ENCODE data around the gene LHX3. TPM values are rescaled to one million over a fixed set of nuclear protein-coding genes. Genes with fewer than 3 reads are reported as not detected.

LHX3 gene
- total RNA-seq, 2 experiments from 2014 or later: 0.11 to 0.16 TPM

- intact Hi-C loops (cut with DNase I, micrococcal nuclease): no loop called here
- POLR2A ChIA-PET: no interaction called here
- CTCF ChIA-PET: no interaction called here
- Histone ChIP-seq H3K9me3 (ENCODE audit: control insufficient read depth in 1 of 2, insufficient read depth in 1 of 2, low read length in 2 of 2) (peaks cover 0 to 21% of the 10 kb centered on the region in 2 experiments), H3K27ac (ENCODE audit: low read depth in 1 of 2, low read length in 2 of 2) (no peak overlapping the region), H3K4me1 (ENCODE audit: insufficient read depth, low read length) (no peaks in the 10 kb centered on the region), H3K4me3 (ENCODE audit: low read length) (no peak overlapping the region), H3K36me3 (ENCODE audit: insufficient read depth, low read length) (no peaks in the 10 kb centered on the region), H3K27me3 (ENCODE audit: control insufficient read depth in 1 of 2, insufficient read depth in 2 of 2, low read length in 2 of 2) (peaks cover 0 to 10% of the 10 kb centered on the region in 2 experiments)
- TF ChIP-seq CTCF (IDR thresholded peaks at IDR 0.05): no peak
- DNase-seq (no peak), ATAC-seq (ENCODE audit: poor library complexity) (no peak)
- Mint-ChIP-seq H3K4me1 (ENCODE audit: low read depth) (no peaks in the 10 kb centered on the region), H3K36me3 (ENCODE audit: low read depth) (no peaks in the 10 kb centered on the region), H3K9me3 (no peaks in the 10 kb centered on the region), H3K27ac (no peak overlapping the region), H3K27me3 (peaks cover 13% of the 10 kb centered on the region), H3K4me3 (no peak overlapping the region)
Observed at GRCh38 chr9:136173648-136174290, 31.2 kb downstream of the LHX3 start.

GRCh38 chr9:136172412-136173079, 32.4 kb downstream of the LHX3 start:
- ChIA-PET CTCF (no interaction called here), POLR2A (no interaction called here)
- Histone ChIP-seq H3K27ac (ENCODE audit: low read depth in 1 of 2, low read length in 2 of 2) (no peak overlapping the region), H3K9me3 (ENCODE audit: control insufficient read depth in 1 of 2, insufficient read depth in 1 of 2, low read length in 2 of 2) (peaks cover 0 to 13% of the 10 kb centered on the region in 2 experiments), H3K4me3 (ENCODE audit: low read length) (no peak overlapping the region), H3K36me3 (ENCODE audit: insufficient read depth, low read length) (no peaks in the 10 kb centered on the region), H3K27me3 (ENCODE audit: control insufficient read depth in 1 of 2, insufficient read depth in 2 of 2, low read length in 2 of 2) (peaks cover 0 to 10% of the 10 kb centered on the region in 2 experiments), H3K4me1 (ENCODE audit: insufficient read depth, low read length) (no peaks in the 10 kb centered on the region)
- intact Hi-C loops (cut with DNase I, micrococcal nuclease): no loop called here
- no peak for TF ChIP-seq CTCF (IDR thresholded peaks at IDR 0.05)
- no peak overlapping the region for H3K4me3 Mint-ChIP-seq
- no peak overlapping the region for H3K27ac Mint-ChIP-seq
- ATAC-seq (ENCODE audit: poor library complexity) (no peak), DNase-seq (no peak)
- no peaks in the 10 kb centered on the region for H3K4me1 Mint-ChIP-seq (ENCODE audit: low read depth)
- no peaks in the 10 kb centered on the region for H3K36me3 Mint-ChIP-seq (ENCODE audit: low read depth)
- peaks cover 18% of the 10 kb centered on the region for H3K27me3 Mint-ChIP-seq
- no peaks in the 10 kb centered on the region for H3K9me3 Mint-ChIP-seq

- no peak for DNase-seq
- no peak for ATAC-seq (ENCODE audit: poor library complexity)
- H3K4me1 Mint-ChIP-seq (ENCODE audit: low read depth): no peaks in the 10 kb centered on the region
- Histone ChIP-seq H3K27ac (ENCODE audit: low read depth in 1 of 2, low read length in 2 of 2) (no peak overlapping the region), H3K36me3 (ENCODE audit: insufficient read depth, low read length) (no peaks in the 10 kb centered on the region), H3K4me1 (ENCODE audit: insufficient read depth, low read length) (no peaks in the 10 kb centered on the region), H3K9me3 (ENCODE audit: control insufficient read depth in 1 of 2, insufficient read depth in 1 of 2, low read length in 2 of 2) (peaks cover 0 to 13% of the 10 kb centered on the region in 2 experiments), H3K27me3 (ENCODE audit: control insufficient read depth in 1 of 2, insufficient read depth in 2 of 2, low read length in 2 of 2) (peaks cover 0 to 10% of the 10 kb centered on the region in 2 experiments), H3K4me3 (ENCODE audit: low read length) (no peak overlapping the region)
- peaks cover 22% of the 10 kb centered on the region for H3K27me3 Mint-ChIP-seq
- H3K4me3 Mint-ChIP-seq: no peak overlapping the region
- H3K9me3 Mint-ChIP-seq: no peaks in the 10 kb centered on the region
- CTCF ChIA-PET: no interaction called here
- intact Hi-C loops (cut with DNase I, micrococcal nuclease): no loop called here
- no peak overlapping the region for H3K27ac Mint-ChIP-seq
- POLR2A ChIA-PET: no interaction called here
- H3K36me3 Mint-ChIP-seq (ENCODE audit: low read depth): no peaks in the 10 kb centered on the region
- TF ChIP-seq CTCF (IDR thresholded peaks at IDR 0.05): no peak
Observed at GRCh38 chr9:136171801-136172411, 33.0 kb downstream of the LHX3 start.
